ENCODE measurements around the gene OR1L6.

- TF ChIP-seq POLR2A (IDR thresholded peaks at IDR 0.05; ENCODE audit: low read depth, low read length) (no peak), POLR2AphosphoS5 (IDR thresholded peaks at IDR 0.05; ENCODE audit: low read depth, low read length) (no peak)
Measured at GRCh38 chr9:122786338-122786737, 44.2 kb downstream of the OR1L6 start.

Measured in GM12892 (cell line).